T-helper 1 cell treated with Interleukin-12 subunit alpha and Interleukin-12 subunit beta and Interleukin-4 antibody, amounts not matched to agents 30 ng/mL and 1 ng/mL, for 36 hours (primary cell): Measurements from ENCODE around the gene GDPD4. TPM values are rescaled to one million over a fixed set of nuclear protein-coding genes. Genes with fewer than 3 reads are reported as not detected.

ENCODE experiments used
- intact Hi-C: fragments of 100-400 bp; cut with micrococcal nuclease; formaldehyde crosslinking; loops from one replicate; pipeline ENCODE4 v1.15.1; 2024
- total RNA-seq: library from RNA; stranded (reverse); gene quantifications from 2 replicates; pipeline ENCODE4 v1.2.3, GENCODE V29; 2022

Gene GDPD4
- total RNA-seq, 1 donor from 2014 or later: not detected

DNA sequence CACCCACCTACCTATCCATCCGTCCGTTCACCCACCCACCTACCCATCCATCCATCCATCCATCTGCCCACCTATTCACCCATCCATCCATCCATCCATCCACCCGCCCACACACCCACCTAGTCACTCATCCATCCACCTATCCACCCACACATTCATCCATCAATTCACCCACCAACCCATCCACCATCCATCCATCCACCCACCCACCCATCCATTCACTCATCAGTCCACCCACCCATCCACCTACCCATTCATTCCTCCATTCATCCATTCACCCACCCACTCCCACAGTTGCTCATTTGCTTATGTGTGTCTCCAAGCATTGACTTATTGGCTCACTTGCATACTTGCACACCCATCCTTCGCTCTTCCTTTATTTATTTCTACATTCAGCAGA, 123.3 kb downstream of the GDPD4 start:
- intact Hi-C loops: no loop called here

DNA sequence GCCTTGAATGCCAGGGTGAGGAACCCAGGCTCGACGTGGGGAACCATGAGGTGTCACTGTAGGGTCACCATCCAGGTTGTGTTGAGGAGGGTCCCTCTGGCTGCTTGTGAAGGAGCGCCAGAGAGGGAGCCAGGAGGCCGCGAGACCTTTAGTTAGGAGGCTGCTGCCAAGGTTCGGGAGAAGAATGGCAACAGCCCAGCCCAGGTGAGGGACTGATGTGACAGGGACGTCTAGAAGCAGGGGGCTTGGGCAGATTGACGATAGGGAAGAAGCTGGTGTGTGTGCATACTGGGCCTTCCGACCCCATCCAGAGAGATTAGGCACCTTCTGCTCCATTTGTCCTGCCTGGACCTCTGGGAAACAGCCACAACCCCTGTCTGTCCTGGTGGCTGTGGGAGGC, 124.5 kb downstream of the GDPD4 start:
- intact Hi-C loops: no loop called here

DNA sequence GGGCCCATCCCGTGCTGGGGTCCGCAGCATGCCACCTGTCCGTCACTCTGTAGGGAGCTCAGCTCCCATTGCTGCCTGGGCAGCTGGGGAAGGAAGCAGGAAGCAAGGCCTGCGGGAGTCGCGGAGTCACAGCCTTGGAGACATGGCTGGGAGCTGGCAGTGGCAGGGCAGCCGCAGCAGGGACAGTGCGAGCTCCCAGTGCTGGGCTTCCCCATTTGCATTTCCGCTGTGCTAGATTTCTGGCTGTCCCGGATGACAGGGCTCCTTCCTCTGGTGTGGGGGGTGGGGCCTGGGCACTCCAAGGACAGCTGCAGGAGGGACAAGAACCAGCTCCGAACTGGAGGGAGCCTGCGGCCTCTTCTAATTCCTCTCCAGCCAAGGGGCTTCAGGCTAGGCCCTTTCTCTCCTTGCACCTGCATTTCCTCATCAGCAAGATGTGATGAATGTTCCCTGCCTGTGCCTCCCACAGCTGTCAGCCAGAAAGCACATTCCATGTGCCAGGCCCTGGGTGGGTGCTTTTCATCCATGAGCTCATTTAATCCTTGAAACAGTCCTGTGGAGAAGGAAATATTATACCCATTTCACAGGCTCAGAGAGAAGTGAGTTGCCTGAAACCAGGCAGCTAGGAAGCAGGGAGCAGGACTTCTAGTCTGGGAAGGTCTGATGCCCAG, 125.5 kb downstream of the GDPD4 start:
- intact Hi-C loops: no loop called here

DNA sequence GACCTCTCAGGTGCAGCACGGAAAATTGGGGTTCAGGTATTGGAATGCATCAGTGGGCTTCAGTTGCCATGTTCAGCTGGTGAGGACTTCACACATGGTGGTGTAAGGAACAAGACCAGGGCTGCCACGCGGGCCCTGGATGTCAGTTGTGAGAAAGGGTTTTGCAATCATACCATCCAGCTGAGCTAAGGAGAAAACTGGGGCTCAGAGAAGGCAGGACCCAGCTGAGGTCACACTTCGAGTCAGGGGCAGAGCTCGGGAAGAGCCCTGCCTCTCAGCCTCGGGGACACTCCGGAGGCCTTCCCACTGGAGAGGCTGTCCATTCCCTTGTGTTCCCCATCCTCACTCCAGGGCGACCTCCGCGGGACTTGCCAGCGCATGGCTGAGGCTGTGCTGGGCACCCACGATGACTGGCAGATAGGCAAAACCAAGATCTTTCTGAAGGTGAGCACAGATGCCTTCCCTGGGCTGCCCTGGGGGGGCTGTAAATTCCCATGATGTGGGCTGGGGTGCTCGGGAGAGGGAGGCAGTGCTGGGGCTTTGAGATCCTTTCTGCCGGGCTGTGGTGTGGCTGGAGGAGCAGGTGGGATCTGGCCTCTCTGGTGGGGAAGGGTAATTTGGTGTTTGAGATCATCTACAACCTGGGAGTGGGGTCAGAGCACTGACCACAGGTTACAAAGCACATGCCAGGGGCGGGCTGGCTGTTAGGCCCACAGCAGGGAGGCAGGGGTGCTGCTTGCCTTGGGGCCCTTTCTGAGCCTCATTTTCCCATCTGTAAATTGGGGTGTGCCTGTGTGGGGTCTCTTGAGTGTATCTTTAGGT, 126.3 kb downstream of the GDPD4 start:
- intact Hi-C loops: no loop called here

DNA sequence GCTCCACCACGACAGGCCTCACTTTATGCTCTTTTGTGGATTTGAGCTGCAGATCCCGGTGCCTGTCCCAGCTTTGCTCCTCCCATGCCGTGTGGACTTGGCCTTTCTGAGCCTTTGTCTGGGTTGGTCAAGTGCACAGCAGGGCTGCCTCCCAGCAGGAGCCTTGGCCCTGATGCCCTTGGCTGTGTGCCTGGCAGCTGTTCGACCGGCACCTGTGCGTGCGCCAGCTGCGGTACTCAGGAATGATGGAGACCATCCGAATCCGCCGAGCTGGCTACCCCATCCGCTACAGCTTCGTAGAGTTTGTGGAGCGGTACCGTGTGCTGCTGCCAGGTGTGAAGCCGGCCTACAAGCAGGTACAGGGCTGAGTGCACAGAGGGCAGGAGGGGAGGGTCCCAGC, 126.9 kb downstream of the GDPD4 start:
- intact Hi-C loops: no loop called here

DNA sequence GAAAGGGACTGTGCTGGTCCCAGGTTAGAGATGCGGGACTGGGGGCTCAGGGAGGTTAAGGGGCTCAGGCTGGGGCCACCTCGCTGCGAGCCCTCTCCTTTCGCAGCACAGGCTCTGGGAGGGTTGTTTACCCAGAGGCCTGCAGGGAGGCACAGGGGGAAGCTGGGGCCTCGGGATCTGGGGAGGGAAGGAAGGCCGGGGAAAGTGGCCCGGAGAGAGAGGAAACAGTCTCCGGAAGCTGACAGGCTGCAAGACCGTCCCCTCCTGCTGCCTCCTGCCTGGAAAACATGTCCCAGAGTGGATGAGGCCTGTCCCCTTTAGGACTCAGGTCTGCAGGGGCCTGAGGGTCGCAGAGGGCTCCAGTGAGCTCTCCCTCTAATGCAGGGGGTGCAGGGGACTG, 128.0 kb downstream of the GDPD4 start:
- intact Hi-C loops: no loop called here

DNA sequence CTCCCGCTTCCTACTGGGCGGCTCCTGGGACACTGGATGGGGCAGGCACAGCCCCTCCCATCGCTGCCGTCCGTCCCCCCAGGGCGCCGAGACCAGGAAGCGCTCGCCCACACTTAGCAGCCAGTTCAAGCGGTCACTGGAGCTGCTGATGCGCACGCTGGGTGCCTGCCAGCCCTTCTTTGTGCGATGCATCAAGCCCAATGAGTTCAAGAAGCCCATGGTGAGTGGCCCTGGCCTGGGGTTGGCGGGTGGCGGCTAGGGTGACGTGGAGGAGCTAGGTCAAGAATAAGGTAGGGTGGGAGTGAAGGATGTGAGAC, 128.9 kb downstream of the GDPD4 start:
- intact Hi-C loops: no loop called here

DNA sequence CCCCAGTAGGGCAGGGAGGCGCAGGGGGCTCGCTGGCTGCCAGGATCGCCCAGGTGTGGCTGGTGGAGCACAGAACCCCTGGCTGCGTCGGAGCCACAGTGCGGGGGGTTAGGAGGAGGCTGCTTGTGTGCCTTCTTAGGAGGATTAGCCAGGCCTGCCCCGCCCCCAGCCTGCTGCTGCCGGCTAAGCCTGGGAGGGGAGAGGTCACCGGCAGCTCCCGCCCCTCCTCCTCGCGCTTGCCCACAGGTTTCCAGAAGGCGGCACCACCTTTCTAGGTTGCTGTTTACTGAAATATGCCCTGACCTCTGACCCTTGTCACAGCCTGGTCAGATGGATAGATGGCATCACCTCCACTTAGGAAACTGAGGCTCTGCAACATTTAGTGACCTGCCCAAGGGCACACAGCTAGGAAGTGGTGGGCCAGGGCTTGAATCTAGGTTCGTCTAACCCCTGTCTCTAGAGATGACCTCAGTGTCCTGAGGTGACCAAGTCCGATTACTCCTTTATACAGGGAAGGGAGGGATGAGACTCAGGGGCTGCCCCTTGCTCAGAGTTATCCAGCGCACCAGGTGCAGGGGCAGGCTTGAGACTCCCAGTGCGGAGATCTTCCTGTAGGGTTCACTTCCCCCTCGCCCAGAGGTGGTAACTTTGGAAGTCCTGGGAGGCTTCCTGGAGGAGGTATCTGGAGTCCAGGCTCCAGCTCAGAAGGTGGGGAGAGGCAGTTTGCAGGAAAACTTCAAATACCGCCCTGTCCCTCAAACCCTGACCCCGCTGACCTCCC, 129.4 kb downstream of the GDPD4 start:
- intact Hi-C loops: no loop called here

DNA sequence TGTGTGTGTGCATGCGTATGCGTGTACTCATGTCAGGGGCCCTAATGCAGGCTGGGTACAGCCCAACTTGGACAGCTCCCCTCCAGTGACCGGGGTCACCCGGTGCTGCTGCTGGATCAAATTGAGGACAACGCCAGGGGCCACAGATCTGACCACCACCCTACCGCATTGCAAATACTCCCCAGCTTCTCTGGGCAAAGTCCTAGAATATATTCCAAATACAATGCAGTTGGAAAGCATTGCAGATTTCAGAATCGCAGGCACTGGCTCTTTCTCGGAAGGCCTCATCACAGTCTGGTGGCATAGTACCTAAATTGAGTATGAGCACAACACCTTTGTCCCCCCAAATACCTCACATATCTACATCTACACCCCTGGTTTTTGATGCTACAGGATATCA, 130.2 kb downstream of the GDPD4 start:
- intact Hi-C loops: no loop called here

DNA sequence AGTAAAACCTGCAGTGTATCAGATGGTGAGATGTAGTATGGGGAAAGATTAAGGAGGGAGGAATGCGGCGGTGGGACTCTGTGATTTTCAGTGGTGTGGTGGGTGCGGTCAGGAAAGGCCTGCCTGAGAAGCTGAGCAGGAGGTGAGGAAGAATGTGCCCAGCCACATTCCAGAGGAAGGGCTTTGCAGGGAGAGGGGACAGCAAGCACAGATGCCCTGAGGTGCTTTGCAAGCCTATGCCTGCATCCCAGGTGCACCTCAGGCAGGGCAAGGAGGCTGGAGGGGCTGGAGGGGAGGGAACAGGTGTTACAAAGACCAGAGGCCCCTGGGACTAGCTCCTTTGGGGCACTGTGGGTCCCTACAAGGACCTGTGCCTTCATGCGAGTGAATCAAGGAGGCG, 131.4 kb downstream of the GDPD4 start:
- intact Hi-C loops: no loop called here

DNA sequence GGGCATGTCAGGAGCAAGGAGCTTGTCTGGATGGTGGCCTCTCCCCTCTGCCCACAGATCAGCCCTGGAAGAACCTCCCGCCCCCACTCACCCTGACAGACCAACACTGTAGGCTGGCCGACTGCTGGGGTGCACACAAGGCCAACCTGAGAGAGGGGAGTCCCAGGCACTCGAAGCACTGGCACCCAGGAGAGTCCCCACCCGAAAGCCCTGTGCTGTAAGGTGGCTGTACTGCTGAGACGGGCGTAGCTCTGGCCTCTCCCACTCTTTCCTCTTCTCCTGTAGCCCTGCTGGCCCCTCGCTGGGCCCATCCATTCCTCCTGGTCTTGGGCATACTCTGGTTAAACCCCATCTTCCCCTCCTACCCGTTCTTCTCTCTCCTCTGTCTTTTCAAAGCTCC, 133.7 kb downstream of the GDPD4 start:
- intact Hi-C loops: no loop called here

DNA sequence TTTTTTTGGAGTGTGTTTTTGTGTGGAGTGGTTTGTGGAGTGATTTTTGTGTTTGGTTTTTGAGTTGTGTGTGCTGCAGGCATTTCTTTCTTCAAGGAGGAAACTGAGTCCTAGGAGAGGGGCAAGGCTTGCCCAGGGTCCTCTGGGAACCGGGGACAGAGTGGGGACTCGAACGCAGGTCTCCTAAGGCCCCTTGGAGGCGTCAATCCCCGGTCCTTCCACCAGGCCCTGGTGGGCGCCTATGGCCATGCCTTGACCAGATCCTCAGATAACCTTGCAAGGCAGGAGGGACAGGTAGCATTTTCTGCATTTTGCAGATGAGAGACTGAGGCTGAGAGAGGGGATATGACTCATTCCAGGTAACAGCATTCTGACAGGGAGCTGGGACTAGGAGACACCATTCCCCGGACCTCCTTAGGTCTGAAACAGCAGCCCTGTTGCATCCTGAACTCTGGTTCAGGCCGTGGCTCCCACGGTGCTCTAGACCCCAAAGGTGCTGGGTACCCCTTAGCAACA, 134.3 kb downstream of the GDPD4 start:
- intact Hi-C loops: no loop called here

Other genes starting within 250 kb of the GDPD4 start
- gene CAPN5, start 234.7 kb downstream of the GDPD4 start, total RNA-seq: 0.27 and 0.41 TPM in 2 replicates
- not detected in 2 replicates for gene OMP, start 198.8 kb downstream of the GDPD4 start, total RNA-seq
- 0.10 TPM in 1 of 2 replicates, not detected in the other for gene MYO7A, start 173.4 kb downstream of the GDPD4 start, total RNA-seq
- gene PAK1, start 172.4 kb upstream of the GDPD4 start, total RNA-seq: 54.8 and 57.1 TPM in 2 replicates